IMR-90 (cell line): ENCODE results near the gene ACOT7.

Source experiments
- BHLHE40 ChIP-seq: fragments of 150-350 bp; IDR thresholded peaks from 2 replicates; pipeline ENCODE4 v1.6.1; 2016; ENCODE audit warnings: mild to moderate bottlenecking, low read depth, low read length
- CEBPB ChIP-seq: IDR thresholded peaks from 2 replicates; pipeline ENCODE4 v1.6.1; 2012; ENCODE audit warnings: low read depth, low read length, improper control_type of control experiment
- MAFK ChIP-seq: IDR thresholded peaks from 2 replicates; pipeline ENCODE4 v1.6.1; 2012; ENCODE audit warnings: low read depth, low read length, improper control_type of control experiment
- MAZ ChIP-seq: IDR thresholded peaks from 2 replicates; pipeline ENCODE4 v1.6.1; 2012; ENCODE audit warnings: low read depth, mild to moderate bottlenecking, low read length, improper control_type of control experiment, moderate library complexity, borderline replicate concordance
- NFE2L2 ChIP-seq: fragments of 150-350 bp; IDR thresholded peaks from 2 replicates; pipeline ENCODE4 v1.6.1; 2016; ENCODE audit warnings: low read depth, mild to moderate bottlenecking, low read length
- POLR2A ChIP-seq: IDR thresholded peaks from 2 replicates; pipeline ENCODE4 v1.6.1; 2012; ENCODE audit warnings: mild to moderate bottlenecking, low read depth, low read length
- RAD21 ChIP-seq: IDR thresholded peaks from 2 replicates; pipeline ENCODE4 v1.6.1; 2012; ENCODE audit warnings: low read length, improper control_type of control experiment
- RCOR1 ChIP-seq: IDR thresholded peaks from 2 replicates; pipeline ENCODE4 v1.6.1; 2012; ENCODE audit warnings: mild to moderate bottlenecking, low read length, improper control_type of control experiment; ENCODE audit not compliant: insufficient replicate concordance
- RFX5 ChIP-seq: IDR thresholded peaks from 2 replicates; pipeline ENCODE4 v1.8.0; 2012; ENCODE audit warnings: low read depth, mild to moderate bottlenecking, low read length, moderate library complexity
- SMC3 ChIP-seq: fragments of 150-350 bp; IDR thresholded peaks from 2 replicates; pipeline ENCODE4 v1.6.1; 2016; ENCODE audit warnings: low read depth, mild to moderate bottlenecking, antibody characterized with exemption, low read length, moderate library complexity
- TF ChIP-seq, protein P1 (sequence below): conservative IDR thresholded peaks from 2 replicates; pipeline ENCODE4 v1.5.1; 2012; ENCODE audit warnings: mild to moderate bottlenecking, low read depth, low read length, improper control_type of control experiment
- TF ChIP-seq, protein P2 (sequence below): fragments of 150-350 bp; IDR thresholded peaks from 2 replicates; pipeline ENCODE4 v1.6.1; 2017; ENCODE audit warnings: mild to moderate bottlenecking, antibody characterized with exemption, low read length, low read depth

GRCh38 chr1:6269296-6269695 lies 124.3 kb downstream of the ACOT7 start:
- TF ChIP-seq SMC3, result no peak
- no peak for TF ChIP-seq CEBPB
- TF ChIP-seq, protein P1, sequence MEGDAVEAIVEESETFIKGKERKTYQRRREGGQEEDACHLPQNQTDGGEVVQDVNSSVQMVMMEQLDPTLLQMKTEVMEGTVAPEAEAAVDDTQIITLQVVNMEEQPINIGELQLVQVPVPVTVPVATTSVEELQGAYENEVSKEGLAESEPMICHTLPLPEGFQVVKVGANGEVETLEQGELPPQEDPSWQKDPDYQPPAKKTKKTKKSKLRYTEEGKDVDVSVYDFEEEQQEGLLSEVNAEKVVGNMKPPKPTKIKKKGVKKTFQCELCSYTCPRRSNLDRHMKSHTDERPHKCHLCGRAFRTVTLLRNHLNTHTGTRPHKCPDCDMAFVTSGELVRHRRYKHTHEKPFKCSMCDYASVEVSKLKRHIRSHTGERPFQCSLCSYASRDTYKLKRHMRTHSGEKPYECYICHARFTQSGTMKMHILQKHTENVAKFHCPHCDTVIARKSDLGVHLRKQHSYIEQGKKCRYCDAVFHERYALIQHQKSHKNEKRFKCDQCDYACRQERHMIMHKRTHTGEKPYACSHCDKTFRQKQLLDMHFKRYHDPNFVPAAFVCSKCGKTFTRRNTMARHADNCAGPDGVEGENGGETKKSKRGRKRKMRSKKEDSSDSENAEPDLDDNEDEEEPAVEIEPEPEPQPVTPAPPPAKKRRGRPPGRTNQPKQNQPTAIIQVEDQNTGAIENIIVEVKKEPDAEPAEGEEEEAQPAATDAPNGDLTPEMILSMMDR, result no peak
- TF ChIP-seq RFX5, result no peak
- TF ChIP-seq POLR2A, result no peak
- TF ChIP-seq, protein P2, sequence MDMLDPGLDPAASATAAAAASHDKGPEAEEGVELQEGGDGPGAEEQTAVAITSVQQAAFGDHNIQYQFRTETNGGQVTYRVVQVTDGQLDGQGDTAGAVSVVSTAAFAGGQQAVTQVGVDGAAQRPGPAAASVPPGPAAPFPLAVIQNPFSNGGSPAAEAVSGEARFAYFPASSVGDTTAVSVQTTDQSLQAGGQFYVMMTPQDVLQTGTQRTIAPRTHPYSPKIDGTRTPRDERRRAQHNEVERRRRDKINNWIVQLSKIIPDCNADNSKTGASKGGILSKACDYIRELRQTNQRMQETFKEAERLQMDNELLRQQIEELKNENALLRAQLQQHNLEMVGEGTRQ, result no peak
- TF ChIP-seq RCOR1, result no peak
- TF ChIP-seq RAD21, result no peak
- TF ChIP-seq BHLHE40, result no peak
- TF ChIP-seq MAFK, result no peak
- no peak for TF ChIP-seq MAZ
- TF ChIP-seq NFE2L2, result no peak
